PC-9 (cell line): Measurements from ENCODE around the gene PTPRG.

ENCODE experiments used
- CTCF ChIP-seq: fragments of 200-600 bp; sonication (generic); conservative IDR thresholded peaks from 2 replicates; pipeline ENCODE4 v1.6.1; 2017; ENCODE audit warnings: mixed run types, antibody characterized with exemption, mild to moderate bottlenecking, moderate library complexity
- EZH2 ChIP-seq: fragments of 200-600 bp; sonication (generic); IDR thresholded peaks from 2 replicates; pipeline ENCODE4 v1.8.0; 2017; ENCODE audit warnings: antibody characterized with exemption, low read depth

GRCh38 chr3:61858054-61858453, 296.7 kb downstream of the PTPRG start:
- TF ChIP-seq CTCF (peak; percentile 49), EZH2 (no peak)
